SK-N-SH (cell line): Measurements from ENCODE around the gene PDK1. TPM values are rescaled to one million over a fixed set of nuclear protein-coding genes. Genes with fewer than 3 reads are reported as not detected.

Source experiments
- CTCF ChIA-PET: fragments of 300-600, 350-600 bp; formaldehyde crosslinking; extraction: SDS; loops from one replicate; lab custom pipeline; 2021; lab: Yijun Ruan, JAX
- POLR2A ChIA-PET: fragments of 350-600 bp; sonication (Branson Sonifier 250); formaldehyde crosslinking; extraction: SDS; loops from one replicate; lab custom pipeline; 2020; ENCODE audit warnings: antibody characterized with exemption, inconsistent platforms; lab: Yijun Ruan, JAX
- DNase-seq: peaks from one replicate; pipeline ENCODE4 v3.0.0; 2012
- H2AFZ ChIP-seq: fragments of 200-600 bp; sonication (generic); 2 replicates; pipeline ENCODE4 v1.8.1; 2016; ENCODE audit warnings: antibody characterized with exemption, mild to moderate bottlenecking, low read depth
- H3F3A ChIP-seq: fragments of 200-600 bp; sonication (generic); replicated peaks from 2 replicates; pipeline ENCODE3; 2016; ENCODE audit warnings: antibody characterized with exemption, mild to moderate bottlenecking; ENCODE audit not compliant: insufficient read depth
- H3K27ac ChIP-seq, 2 experiments: fragments of 200-500 bp in 1 of 2; fragments of 200-600 bp in 1 of 2; sonication (Bioruptor generic) in 1 of 2; sonication (generic), shearing (Covaris generic) in 1 of 2; 2 replicates each; pipeline versions ENCODE4 v1.5.1 to v1.6.1; 2014 to 2016; ENCODE audit warnings: low read depth in 2 of 2, inconsistent platforms in 1 of 2, low read length in 1 of 2, mild to moderate bottlenecking in 1 of 2, mixed read lengths in 1 of 2
- H3K27me3 ChIP-seq: fragments of 200-600 bp; sonication (generic), shearing (Covaris generic); 2 replicates; pipeline ENCODE4 v1.6.1; 2016; ENCODE audit warnings: mixed run types; ENCODE audit not compliant: insufficient read depth
- H3K36me3 ChIP-seq, 2 experiments: fragments of 200-500 bp in 1 of 2; fragments of 200-600 bp in 1 of 2; sonication (Bioruptor generic) in 1 of 2; sonication (generic) in 1 of 2; replicated peaks in 1 of 2; 2 replicates each; pipeline versions ENCODE3 to v1.5.1; 2014 to 2016; ENCODE audit warnings: low read length in 1 of 2, mild to moderate bottlenecking in 1 of 2; ENCODE audit not compliant: insufficient read depth in 2 of 2, control insufficient read depth in 1 of 2
- H3K4me1 ChIP-seq, 2 experiments: fragments of 200-500 bp in 1 of 2; fragments of 200-600 bp in 1 of 2; sonication (Bioruptor generic) in 1 of 2; sonication (generic), shearing (Covaris generic) in 1 of 2; 2 replicates each; pipeline versions ENCODE4 v1.5.1 to v1.6.1; 2014 to 2016; ENCODE audit warnings: low read depth in 1 of 2, low read length in 1 of 2, mixed run types in 1 of 2; ENCODE audit not compliant: insufficient read depth in 2 of 2, control insufficient read depth in 1 of 2
- H3K4me2 ChIP-seq: fragments of 200-600 bp; sonication (generic), shearing (Covaris generic); 2 replicates; pipeline ENCODE4 v1.6.1; 2017; ENCODE audit warnings: mixed run types
- H3K4me3 ChIP-seq, 2 experiments: fragments of 200-500 bp in 1 of 2; fragments of 200-600 bp in 1 of 2; sonication (Bioruptor generic) in 1 of 2; sonication (generic), shearing (Covaris generic) in 1 of 2; 2 replicates each; pipeline versions ENCODE4 v1.5.1 to v1.8.1; 2014 to 2016; ENCODE audit warnings: low read depth in 2 of 2, inconsistent platforms in 1 of 2, low read length in 1 of 2, mild to moderate bottlenecking in 1 of 2, mixed read lengths in 1 of 2, moderate library complexity in 1 of 2
- H3K79me2 ChIP-seq: fragments of 200-600 bp; sonication (generic); 2 replicates; pipeline ENCODE4 v1.8.1; 2017; ENCODE audit warnings: mild to moderate bottlenecking; ENCODE audit not compliant: insufficient read depth
- H3K9ac ChIP-seq: fragments of 200-600 bp; sonication (generic); 2 replicates; pipeline ENCODE4 v1.6.1; 2017; ENCODE audit warnings: mixed run types
- H3K9me2 ChIP-seq: fragments of 200-600 bp; sonication (generic); 2 replicates; pipeline ENCODE4 v1.6.1; 2017; ENCODE audit warnings: mixed run types
- H3K9me3 ChIP-seq: fragments of 200-600 bp; sonication (generic); 2 replicates; pipeline ENCODE4 v1.6.1; 2017; ENCODE audit warnings: mixed run types, mild to moderate bottlenecking, moderate library complexity
- H4K20me1 ChIP-seq: fragments of 200-600 bp; sonication (generic); 2 replicates; pipeline ENCODE4 v1.6.1; 2017; ENCODE audit warnings: mild to moderate bottlenecking, mixed run types; ENCODE audit not compliant: insufficient read depth
- ELF1 ChIP-seq: IDR thresholded peaks from 2 replicates; pipeline ENCODE4 v1.4.0; 2012
- EP300 ChIP-seq, 2 experiments: IDR thresholded peaks; 2 replicates each; pipeline versions ENCODE4 v1.4.0 to v1.6.1; 2012; ENCODE audit warnings: borderline replicate concordance in 1 of 2, low read depth in 1 of 2, low read length in 1 of 2
- FOSL2 ChIP-seq: IDR thresholded peaks from 2 replicates; pipeline ENCODE4 v1.4.0; 2012; ENCODE audit warnings: low read depth, mild to moderate bottlenecking, moderate library complexity, borderline replicate concordance
- FOXM1 ChIP-seq: IDR thresholded peaks from 2 replicates; pipeline ENCODE4 v1.4.0; 2012; ENCODE audit warnings: low read depth, mild to moderate bottlenecking
- GABPA ChIP-seq: IDR thresholded peaks from 2 replicates; pipeline ENCODE4 v1.4.0; 2012; ENCODE audit warnings: low read depth, mild to moderate bottlenecking
- GATA2 ChIP-seq: sonication (generic); formaldehyde crosslinking; IDR thresholded peaks from 2 replicates; pipeline ENCODE4 v1.5.0; 2020; ENCODE audit warnings: mild to moderate bottlenecking, missing genetic modification reagents
- MEF2A ChIP-seq: IDR thresholded peaks from 2 replicates; pipeline ENCODE4 v1.4.0; 2012; ENCODE audit warnings: low read depth, borderline replicate concordance
- NFIC ChIP-seq: IDR thresholded peaks from 2 replicates; pipeline ENCODE4 v1.4.0; 2012; ENCODE audit warnings: borderline replicate concordance
- POLR2AphosphoS5 ChIP-seq: IDR thresholded peaks from 2 replicates; pipeline ENCODE4 v1.6.1; 2012; ENCODE audit warnings: low read depth, low read length
- RCOR1 ChIP-seq: fragments of 150-350 bp; IDR thresholded peaks from 2 replicates; pipeline ENCODE4 v1.6.1; 2017; ENCODE audit warnings: antibody characterized with exemption, low read length
- RXRA ChIP-seq: IDR thresholded peaks from 2 replicates; pipeline ENCODE4 v1.4.0; 2012; ENCODE audit warnings: low read depth, mild to moderate bottlenecking, borderline replicate concordance
- SMC3 ChIP-seq: IDR thresholded peaks from 2 replicates; pipeline ENCODE4 v1.6.1; 2012; ENCODE audit warnings: low read depth, low read length, improper control_type of control experiment
- TAF1 ChIP-seq: IDR thresholded peaks from 2 replicates; pipeline ENCODE4 v1.6.1; 2012; ENCODE audit warnings: low read depth, mild to moderate bottlenecking, low read length, moderate library complexity, borderline replicate concordance
- TCF12 ChIP-seq: IDR thresholded peaks from 2 replicates; pipeline ENCODE4 v1.4.0; 2012
- USF2 ChIP-seq: fragments of 150-350 bp; IDR thresholded peaks from 2 replicates; pipeline ENCODE4 v1.6.1; 2017; ENCODE audit warnings: antibody characterized with exemption, low read length, low read depth, borderline replicate concordance
- WGBS: methylation state at CpG from one replicate; pipeline ENCODE4 v1.1.6; 2017; ENCODE audit warnings: low lambda C conversion rate; 5-methylcytosine and 5-hydroxymethylcytosine counted together
- polyA plus RNA-seq, 3 experiments: library from polyadenylated mRNA; depleted of rRNA; stranded (reverse); fragments of >200 nt; gene quantifications; 2 replicates each; pipeline ENCODE4 v1.2.3, GENCODE V29; 2012
- TF ChIP-seq, protein P1 (sequence below): IDR thresholded peaks from 2 replicates; pipeline ENCODE4; 2012

Gene PDK1
- polyA plus RNA-seq, 1 of the 3 experiments (the other 2 are of a cell fraction), result 5.3 TPM

DNA sequence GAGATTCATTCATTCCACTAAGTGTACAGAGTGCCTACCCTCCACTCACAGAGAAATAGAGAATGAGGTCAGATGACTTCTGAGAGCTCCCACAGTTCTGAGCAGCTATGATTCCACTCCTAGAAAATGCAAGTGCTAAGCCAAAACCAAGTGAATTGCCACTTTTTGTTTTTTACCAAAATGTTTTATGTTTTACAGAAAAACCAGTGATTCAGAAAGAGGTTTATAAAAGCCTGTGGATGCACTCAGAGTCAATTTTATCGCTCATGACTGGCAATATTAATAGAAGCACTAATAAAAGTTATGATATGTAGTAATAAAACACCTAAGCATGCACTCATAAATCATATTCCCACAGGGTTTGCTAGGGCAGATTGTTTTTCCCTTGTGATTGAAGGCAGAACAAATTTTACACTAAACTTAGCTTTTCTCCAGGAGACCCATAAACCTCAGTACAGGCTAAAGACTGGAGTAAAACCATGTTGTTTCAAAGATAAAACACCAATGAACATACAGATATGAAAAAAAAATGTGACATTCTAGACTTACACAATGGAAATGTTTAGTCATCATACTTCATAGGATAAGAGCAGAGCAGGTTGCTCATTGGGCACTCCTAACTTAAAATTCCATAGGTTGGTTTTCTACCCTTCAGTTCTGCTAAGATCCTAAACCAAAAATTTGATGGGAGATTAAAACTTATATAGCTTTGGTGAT lies 67.5 kb downstream of the PDK1 start:
- Histone ChIP-seq H3K9me2 (no peaks in the 10 kb centered on the region), H3K9ac (no peak overlapping the region), H3F3A (no peaks in the 10 kb centered on the region), H4K20me1 (no peaks in the 10 kb centered on the region)
- CTCF ChIA-PET, result interaction anchor here (0.6 to 1.3 kb wide), 2 partner anchors 30 to 92 kb away, joined by 3 read pairs; no protein-coding TSS in a partner anchor
- TF ChIP-seq POLR2AphosphoS5 (no peak), SMC3 (no peak), FOSL2 (no peak), TCF12 (no peak)
- TF ChIP-seq, all 33 proteins: peak for 0
- Histone ChIP-seq H2AFZ (no peak overlapping the region), H3K27me3 (no peaks in the 10 kb centered on the region), H3K27ac (no peak overlapping the region), H3K4me3 (no peak overlapping the region), H3K79me2 (no peaks in the 10 kb centered on the region), H3K36me3 (no peaks in the 10 kb centered on the region), H3K4me2 (no peak overlapping the region), H3K4me1 (no peaks in the 10 kb centered on the region; a peak in 1 of 4 replicates), H3K9me3 (no peaks in the 10 kb centered on the region)
- POLR2A ChIA-PET, result interaction anchor here (0.7 kb wide), 1 partner anchor 142 kb away, joined by 7 read pairs; no protein-coding TSS in a partner anchor
- WGBS, result 72% methylated on average over 1 of the region's 1 CpG
- no peak for DNase-seq

- no peaks in the 10 kb centered on the region for H3K36me3 ChIP-seq
- no peaks in the 10 kb centered on the region for H3K79me2 ChIP-seq
- POLR2A ChIA-PET, result no interaction called here
- TF ChIP-seq RCOR1 (no peak), GATA2 (CRISPR knock-in tag) (no peak), TAF1 (no peak), ELF1 (no peak), USF2 (no peak), TCF12 (no peak), GABPA (no peak), FOXM1 (no peak), EP300 (IDR thresholded peaks at IDR 0.05; ENCODE audit: borderline replicate concordance in 1 of 2, low read depth in 1 of 2, low read length in 1 of 2) (no peak), FOSL2 (no peak), NFIC (no peak), MEF2A (no peak), RXRA (no peak)
- TF ChIP-seq, protein P1, sequence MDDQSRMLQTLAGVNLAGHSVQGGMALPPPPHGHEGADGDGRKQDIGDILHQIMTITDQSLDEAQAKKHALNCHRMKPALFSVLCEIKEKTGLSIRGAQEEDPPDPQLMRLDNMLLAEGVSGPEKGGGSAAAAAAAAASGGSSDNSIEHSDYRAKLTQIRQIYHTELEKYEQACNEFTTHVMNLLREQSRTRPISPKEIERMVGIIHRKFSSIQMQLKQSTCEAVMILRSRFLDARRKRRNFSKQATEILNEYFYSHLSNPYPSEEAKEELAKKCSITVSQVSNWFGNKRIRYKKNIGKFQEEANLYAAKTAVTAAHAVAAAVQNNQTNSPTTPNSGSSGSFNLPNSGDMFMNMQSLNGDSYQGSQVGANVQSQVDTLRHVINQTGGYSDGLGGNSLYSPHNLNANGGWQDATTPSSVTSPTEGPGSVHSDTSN, result no peak
- H3F3A ChIP-seq, result no peaks in the 10 kb centered on the region
- H4K20me1 ChIP-seq, result no peaks in the 10 kb centered on the region
- CTCF ChIA-PET, result no interaction called here
- H3K4me2 ChIP-seq, result no peak overlapping the region
- no peak overlapping the region for H2AFZ ChIP-seq
- H3K9ac ChIP-seq, result no peak overlapping the region
- no peak overlapping the region for H3K4me3 ChIP-seq
- WGBS, result 96% methylated on average over 2 of the region's 2 CpGs
- no peak overlapping the region for H3K27ac ChIP-seq
- no peaks in the 10 kb centered on the region for H3K4me1 ChIP-seq
- H3K9me2 ChIP-seq, result no peaks in the 10 kb centered on the region
- no peaks in the 10 kb centered on the region for H3K27me3 ChIP-seq
- DNase-seq, result no peak
- H3K9me3 ChIP-seq, result no peaks in the 10 kb centered on the region
These were observed 69.1 kb downstream of the PDK1 start for GRCh38 chr2:172624996-172625395.
